ENCODE results near the gene ZCCHC17. TPM values are rescaled to one million over a fixed set of nuclear protein-coding genes. Genes with fewer than 3 reads are reported as not detected.

ZCCHC17 gene
- total and polyA plus RNA-seq, 2 donors (not counting 3 experiments of a cell fraction or from before 2014, with no cell fraction given): 32.0 to 41.4 TPM

DNA sequence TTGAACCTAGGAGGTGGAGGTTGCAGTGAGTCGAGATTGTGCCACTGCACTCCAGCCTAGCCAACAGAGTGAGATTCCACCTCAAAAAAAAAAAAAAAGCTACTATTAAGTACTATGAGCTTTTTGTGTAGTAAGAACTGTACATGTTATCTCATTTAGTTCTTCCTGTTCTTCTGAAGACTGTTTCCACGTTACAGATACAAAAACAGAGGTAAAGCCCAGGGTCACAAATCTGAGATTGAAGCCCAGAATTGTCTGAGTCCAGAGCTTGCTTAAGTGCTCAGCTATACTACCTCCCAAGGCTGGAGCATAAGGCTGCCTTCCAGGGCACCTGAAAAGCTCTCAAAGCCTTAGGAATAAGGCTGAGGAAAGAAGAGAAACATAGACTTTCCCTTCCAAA is 73.2 kb downstream of the ZCCHC17 start:
- H4K20me1 ChIP-seq (replicated peaks; ENCODE audit: control insufficient read depth, extremely low read depth, insufficient read depth, low read length): no peaks in the 10 kb centered on the region
- no TSS peak for BruUV-seq (replicated peaks)

More for the DNA sequence above, 73.2 kb downstream of the ZCCHC17 start:
- dilution Hi-C loops (cut with MboI; ENCODE audit: extremely low pct_ligation_motif_present, low sequenced_read_pairs) (no loop called here), intact Hi-C loops (cut with micrococcal nuclease) (no loop called here)
- no peaks in the 10 kb centered on the region for H3K27me3 ChIP-seq (ENCODE audit: control insufficient read depth in 2 of 2, insufficient read depth in 2 of 2, low read length in 2 of 2)
- no peak overlapping the region for H2AFZ ChIP-seq (ENCODE audit: low read depth, low read length)
- no peak for TF ChIP-seq EZH2 (IDR thresholded peaks at IDR 0.05; ENCODE audit: borderline replicate concordance, low read depth, low read length, severe bottlenecking)
- no peak for TF ChIP-seq MAX (IDR thresholded peaks at IDR 0.05; ENCODE audit: insufficient read depth, insufficient read length)
- TF ChIP-seq CTCF (IDR thresholded peaks at IDR 0.05; ENCODE audit: extremely low read depth in 1 of 2, insufficient read depth in 1 of 2, low read depth in 1 of 2, low read length in 2 of 2): no peak
- no peak for TF ChIP-seq POLR2AphosphoS5 (IDR thresholded peaks at IDR 0.05; ENCODE audit: insufficient read depth, low read depth, low read length)
- no peak for TF ChIP-seq POLR2A (IDR thresholded peaks at IDR 0.05; ENCODE audit: low read depth, low read length)
- TF ChIP-seq FOS (IDR thresholded peaks at IDR 0.05; ENCODE audit: borderline replicate concordance, insufficient read depth, low read length): no peak
- TF ChIP-seq GATA2 (IDR thresholded peaks at IDR 0.05; ENCODE audit: insufficient read depth, insufficient read length, low read depth, low read length): no peak
- no peak for TF ChIP-seq JUN (IDR thresholded peaks at IDR 0.05; ENCODE audit: borderline replicate concordance, insufficient read depth, insufficient read length, low read depth)
- TF ChIP-seq MYC (IDR thresholded peaks at IDR 0.05; ENCODE audit: low read depth, low read length): no peak
- no peak overlapping the region for H3K4me3 ChIP-seq (replicated peaks in 1 of 3; ENCODE audit: insufficient read depth in 1 of 3, low read depth in 1 of 3, low read length in 3 of 3)
- DNase-seq (ENCODE audit: low read depth, low spot score) (no peak), FAIRE-seq (no peak)
- peaks cover 0 to 8% of the 10 kb centered on the region in 2 experiments for H3K36me3 ChIP-seq (ENCODE audit: control insufficient read depth in 2 of 2, extremely low read depth in 1 of 2, insufficient read depth in 2 of 2, low read length in 2 of 2)
- no peak overlapping the region for H3K4me2 ChIP-seq (ENCODE audit: insufficient read depth, low read length)
- ChIA-PET CTCF (interaction anchor here (0.6 to 1.4 kb wide), 2 partner anchors 179 to 345 kb away, joined by 3 read pairs; no protein-coding TSS in a partner anchor), POLR2A (no interaction called here)
- no peak overlapping the region for H3K9ac ChIP-seq (replicated peaks; ENCODE audit: extremely low read depth, insufficient read depth, low read length)
- H3K4me1 ChIP-seq (ENCODE audit: control insufficient read depth, extremely low read depth, insufficient read depth, low read length): peaks cover 6% of the 10 kb centered on the region
- no peaks in the 10 kb centered on the region for H3K9me3 ChIP-seq (replicated peaks; ENCODE audit: control insufficient read depth, insufficient read depth, low read length)
- H3K79me2 ChIP-seq (ENCODE audit: control insufficient read depth, insufficient read depth, low read length): no peaks in the 10 kb centered on the region
- H3K9me1 ChIP-seq (replicated peaks; ENCODE audit: control insufficient read depth, extremely low read depth, insufficient read depth, low read length): no peaks in the 10 kb centered on the region
- no peak overlapping the region for H3K27ac ChIP-seq (ENCODE audit: insufficient read depth, low read depth, low read length)

All from endothelial cell of umbilical vein (primary cell).